ENCODE results near the gene PLXDC2.

The PLXDC2 gene

GRCh38 chr10:19954601-19955000 is 138.4 kb downstream of the PLXDC2 start:
- WGBS, 2 experiments = 95 to 97% methylated on average over 1 of the region's 2 CpGs
- H3K4me1 ChIP-seq (ENCODE audit: control insufficient read depth, insufficient read depth, low read length) = no peaks in the 10 kb centered on the region
- no peak overlapping the region for H3K27ac ChIP-seq (ENCODE audit: insufficient read depth, low read depth, low read length, poor library complexity, severe bottlenecking)
- no peaks in the 10 kb centered on the region for H3K36me3 ChIP-seq (ENCODE audit: control insufficient read depth, insufficient read depth, low read length)
- no peaks in the 10 kb centered on the region for H3K9me3 ChIP-seq (ENCODE audit: control insufficient read depth, low read length)
- no peaks in the 10 kb centered on the region for H3K27me3 ChIP-seq (ENCODE audit: control insufficient read depth, insufficient read depth, low read length, poor library complexity, severe bottlenecking)
- no peak overlapping the region for H3K4me3 ChIP-seq (ENCODE audit: insufficient read depth, low read depth, low read length)

GRCh38 chr10:19956516-19957032 is 140.3 kb downstream of the PLXDC2 start:
- Histone ChIP-seq H3K36me3 (ENCODE audit: control insufficient read depth, insufficient read depth, low read length) (no peaks in the 10 kb centered on the region), H3K27ac (ENCODE audit: insufficient read depth, low read depth, low read length, poor library complexity, severe bottlenecking) (no peak overlapping the region), H3K4me3 (ENCODE audit: insufficient read depth, low read depth, low read length) (no peak overlapping the region), H3K9me3 (ENCODE audit: control insufficient read depth, low read length) (no peaks in the 10 kb centered on the region), H3K4me1 (ENCODE audit: control insufficient read depth, insufficient read depth, low read length) (no peaks in the 10 kb centered on the region), H3K27me3 (ENCODE audit: control insufficient read depth, insufficient read depth, low read length, poor library complexity, severe bottlenecking) (no peaks in the 10 kb centered on the region)
- 85 to 88% methylated on average over 2 of the region's 2 CpGs for WGBS, 2 experiments

GRCh38 chr10:19958787-19959186 is 142.6 kb downstream of the PLXDC2 start:
- no peaks in the 10 kb centered on the region for H3K4me1 ChIP-seq (ENCODE audit: control insufficient read depth, insufficient read depth, low read length)
- H3K4me3 ChIP-seq (ENCODE audit: insufficient read depth, low read depth, low read length) = no peak overlapping the region
- no peak overlapping the region for H3K27ac ChIP-seq (ENCODE audit: insufficient read depth, low read depth, low read length, poor library complexity, severe bottlenecking)
- H3K9me3 ChIP-seq (ENCODE audit: control insufficient read depth, low read length) = no peaks in the 10 kb centered on the region
- H3K36me3 ChIP-seq (ENCODE audit: control insufficient read depth, insufficient read depth, low read length) = no peaks in the 10 kb centered on the region
- H3K27me3 ChIP-seq (ENCODE audit: control insufficient read depth, insufficient read depth, low read length, poor library complexity, severe bottlenecking) = no peaks in the 10 kb centered on the region

GRCh38 chr10:19961076-19962053 is 145.1 kb downstream of the PLXDC2 start:
- H3K36me3 ChIP-seq (ENCODE audit: control insufficient read depth, insufficient read depth, low read length) = no peaks in the 10 kb centered on the region
- 98% methylated on average over 7 of the region's 7 CpGs for WGBS, 2 experiments
- peaks cover 4% of the 10 kb centered on the region for H3K4me1 ChIP-seq (ENCODE audit: control insufficient read depth, insufficient read depth, low read length)
- H3K27me3 ChIP-seq (ENCODE audit: control insufficient read depth, insufficient read depth, low read length, poor library complexity, severe bottlenecking) = no peaks in the 10 kb centered on the region
- H3K27ac ChIP-seq (ENCODE audit: insufficient read depth, low read depth, low read length, poor library complexity, severe bottlenecking) = no peak overlapping the region
- no peaks in the 10 kb centered on the region for H3K9me3 ChIP-seq (ENCODE audit: control insufficient read depth, low read length)
- no peak overlapping the region for H3K4me3 ChIP-seq (ENCODE audit: insufficient read depth, low read depth, low read length)

GRCh38 chr10:19964625-19965024 is 148.4 kb downstream of the PLXDC2 start:
- Histone ChIP-seq H3K4me1 (ENCODE audit: control insufficient read depth, insufficient read depth, low read length) (peaks cover 15% of the 10 kb centered on the region), H3K27me3 (ENCODE audit: control insufficient read depth, insufficient read depth, low read length, poor library complexity, severe bottlenecking) (no peaks in the 10 kb centered on the region), H3K27ac (ENCODE audit: insufficient read depth, low read depth, low read length, poor library complexity, severe bottlenecking) (peak overlapping the region; percentile 62), H3K4me3 (ENCODE audit: insufficient read depth, low read depth, low read length) (no peak overlapping the region), H3K36me3 (ENCODE audit: control insufficient read depth, insufficient read depth, low read length) (no peaks in the 10 kb centered on the region), H3K9me3 (ENCODE audit: control insufficient read depth, low read length) (no peaks in the 10 kb centered on the region)
- 8 to 23% methylated on average over 2 of the region's 2 CpGs for WGBS, 2 experiments

- no peaks in the 10 kb centered on the region for H3K27me3 ChIP-seq (ENCODE audit: control insufficient read depth, insufficient read depth, low read length, poor library complexity, severe bottlenecking)
- H3K36me3 ChIP-seq (ENCODE audit: control insufficient read depth, insufficient read depth, low read length) = no peaks in the 10 kb centered on the region
- H3K4me3 ChIP-seq (ENCODE audit: insufficient read depth, low read depth, low read length) = no peak overlapping the region
- WGBS, 2 experiments = 8 to 9% methylated on average over 7 of the region's 7 CpGs
- H3K27ac ChIP-seq (ENCODE audit: insufficient read depth, low read depth, low read length, poor library complexity, severe bottlenecking) = peak overlapping the region; percentile 60
- H3K9me3 ChIP-seq (ENCODE audit: control insufficient read depth, low read length) = no peaks in the 10 kb centered on the region
- H3K4me1 ChIP-seq (ENCODE audit: control insufficient read depth, insufficient read depth, low read length) = peaks cover 15% of the 10 kb centered on the region
These were observed 150.5 kb downstream of the PLXDC2 start for GRCh38 chr10:19966751-19967150.

GRCh38 chr10:19967981-19968380 is 151.7 kb downstream of the PLXDC2 start:
- Histone ChIP-seq H3K4me3 (ENCODE audit: insufficient read depth, low read depth, low read length) (no peak overlapping the region), H3K27ac (ENCODE audit: insufficient read depth, low read depth, low read length, poor library complexity, severe bottlenecking) (no peak overlapping the region), H3K27me3 (ENCODE audit: control insufficient read depth, insufficient read depth, low read length, poor library complexity, severe bottlenecking) (no peaks in the 10 kb centered on the region), H3K9me3 (ENCODE audit: control insufficient read depth, low read length) (no peaks in the 10 kb centered on the region), H3K36me3 (ENCODE audit: control insufficient read depth, insufficient read depth, low read length) (no peaks in the 10 kb centered on the region), H3K4me1 (ENCODE audit: control insufficient read depth, insufficient read depth, low read length) (peaks cover 15% of the 10 kb centered on the region)
- 74 to 90% methylated on average over 3 of the region's 3 CpGs for WGBS, 2 experiments

GRCh38 chr10:19968745-19969144 is 152.5 kb downstream of the PLXDC2 start:
- Histone ChIP-seq H3K27ac (ENCODE audit: insufficient read depth, low read depth, low read length, poor library complexity, severe bottlenecking) (no peak overlapping the region), H3K36me3 (ENCODE audit: control insufficient read depth, insufficient read depth, low read length) (no peaks in the 10 kb centered on the region), H3K9me3 (ENCODE audit: control insufficient read depth, low read length) (no peaks in the 10 kb centered on the region), H3K4me1 (ENCODE audit: control insufficient read depth, insufficient read depth, low read length) (peaks cover 15% of the 10 kb centered on the region), H3K4me3 (ENCODE audit: insufficient read depth, low read depth, low read length) (no peak overlapping the region), H3K27me3 (ENCODE audit: control insufficient read depth, insufficient read depth, low read length, poor library complexity, severe bottlenecking) (no peaks in the 10 kb centered on the region)

- Histone ChIP-seq H3K27me3 (ENCODE audit: control insufficient read depth, insufficient read depth, low read length, poor library complexity, severe bottlenecking) (no peaks in the 10 kb centered on the region), H3K4me3 (ENCODE audit: insufficient read depth, low read depth, low read length) (no peak overlapping the region), H3K36me3 (ENCODE audit: control insufficient read depth, insufficient read depth, low read length) (no peaks in the 10 kb centered on the region), H3K27ac (ENCODE audit: insufficient read depth, low read depth, low read length, poor library complexity, severe bottlenecking) (no peak overlapping the region), H3K4me1 (ENCODE audit: control insufficient read depth, insufficient read depth, low read length) (peaks cover 14% of the 10 kb centered on the region), H3K9me3 (ENCODE audit: control insufficient read depth, low read length) (no peaks in the 10 kb centered on the region)
- WGBS, 2 experiments = 96 to 100% methylated on average over 1 to 2 of the region's 2 CpGs
These were observed 154.0 kb downstream of the PLXDC2 start for GRCh38 chr10:19970256-19970655.

- Histone ChIP-seq H3K36me3 (ENCODE audit: control insufficient read depth, insufficient read depth, low read length) (no peaks in the 10 kb centered on the region), H3K4me1 (ENCODE audit: control insufficient read depth, insufficient read depth, low read length) (peaks cover 11% of the 10 kb centered on the region), H3K4me3 (ENCODE audit: insufficient read depth, low read depth, low read length) (no peak overlapping the region), H3K9me3 (ENCODE audit: control insufficient read depth, low read length) (no peaks in the 10 kb centered on the region), H3K27ac (ENCODE audit: insufficient read depth, low read depth, low read length, poor library complexity, severe bottlenecking) (no peak overlapping the region), H3K27me3 (ENCODE audit: control insufficient read depth, insufficient read depth, low read length, poor library complexity, severe bottlenecking) (no peaks in the 10 kb centered on the region)
- 93 to 97% methylated on average over 4 of the region's 4 CpGs for WGBS, 2 experiments
These were observed 154.5 kb downstream of the PLXDC2 start for GRCh38 chr10:19970717-19971116.
